ENCODE measurements around the gene ZNF107. TPM values are rescaled to one million over a fixed set of nuclear protein-coding genes. Genes with fewer than 3 reads are reported as not detected.

The ZNF107 gene
- polyA plus RNA-seq, 3 donors, result 0.44 to 0.89 (median 0.65) TPM

- no peaks in the 10 kb centered on the region for H4K20me1 ChIP-seq (ENCODE audit: insufficient read depth, low read length)
- H3K27me3 Mint-ChIP-seq (ENCODE audit: low read depth in 3 of 3), result no peaks in the 10 kb centered on the region
- intact Hi-C loops (cut with micrococcal nuclease), result no loop called here
- H3K36me3 ChIP-seq (replicated peaks in 1 of 2; ENCODE audit: control insufficient read depth in 1 of 2, insufficient read depth in 2 of 2, low read length in 2 of 2), result peaks cover 45 to 95% of the 10 kb centered on the region in 2 donors
- H3K4me2 ChIP-seq (replicated peaks; ENCODE audit: extremely low read depth, low read length, poor library complexity, severe bottlenecking), result no peak overlapping the region
- H3K79me2 ChIP-seq (ENCODE audit: insufficient read depth, low read length), result peaks cover 2% of the 10 kb centered on the region
- H3K27me3 ChIP-seq (ENCODE audit: control insufficient read depth in 2 of 2, insufficient read depth in 2 of 2, low read length in 2 of 2), result no peaks in the 10 kb centered on the region
- WGBS (ENCODE audit: insufficient coverage), result no CpG with 5 or more reads among the region's 1 CpG
- peaks cover 16 to 38% (median 33%) of the 10 kb centered on the region in 7 donors for H3K9me3 Mint-ChIP-seq
- H3K4me1 ChIP-seq (ENCODE audit: control insufficient read depth in 1 of 2, insufficient read depth in 2 of 2, low read length in 2 of 2), result no peaks in the 10 kb centered on the region
- peaks cover 67 to 92% of the 10 kb centered on the region in 2 donors for H3K9me3 ChIP-seq (replicated peaks in 1 of 2; ENCODE audit: control insufficient read depth in 1 of 2, insufficient read depth in 1 of 2, low read length in 2 of 2)
- TF ChIP-seq, protein P1, sequence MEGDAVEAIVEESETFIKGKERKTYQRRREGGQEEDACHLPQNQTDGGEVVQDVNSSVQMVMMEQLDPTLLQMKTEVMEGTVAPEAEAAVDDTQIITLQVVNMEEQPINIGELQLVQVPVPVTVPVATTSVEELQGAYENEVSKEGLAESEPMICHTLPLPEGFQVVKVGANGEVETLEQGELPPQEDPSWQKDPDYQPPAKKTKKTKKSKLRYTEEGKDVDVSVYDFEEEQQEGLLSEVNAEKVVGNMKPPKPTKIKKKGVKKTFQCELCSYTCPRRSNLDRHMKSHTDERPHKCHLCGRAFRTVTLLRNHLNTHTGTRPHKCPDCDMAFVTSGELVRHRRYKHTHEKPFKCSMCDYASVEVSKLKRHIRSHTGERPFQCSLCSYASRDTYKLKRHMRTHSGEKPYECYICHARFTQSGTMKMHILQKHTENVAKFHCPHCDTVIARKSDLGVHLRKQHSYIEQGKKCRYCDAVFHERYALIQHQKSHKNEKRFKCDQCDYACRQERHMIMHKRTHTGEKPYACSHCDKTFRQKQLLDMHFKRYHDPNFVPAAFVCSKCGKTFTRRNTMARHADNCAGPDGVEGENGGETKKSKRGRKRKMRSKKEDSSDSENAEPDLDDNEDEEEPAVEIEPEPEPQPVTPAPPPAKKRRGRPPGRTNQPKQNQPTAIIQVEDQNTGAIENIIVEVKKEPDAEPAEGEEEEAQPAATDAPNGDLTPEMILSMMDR (IDR thresholded peaks at IDR 0.05), result no peak
- no peak for DNase-seq
- H3K36me3 Mint-ChIP-seq, result peaks cover 25 to 32% of the 10 kb centered on the region in 2 donors
- H3K4me3 ChIP-seq (replicated peaks in 1 of 3; ENCODE audit: low read depth in 2 of 3, low read length in 3 of 3), result no peak overlapping the region
- no peak overlapping the region for H3K27ac Mint-ChIP-seq
- no peak overlapping the region for H2AFZ ChIP-seq (ENCODE audit: insufficient read depth, low read depth, low read length, poor library complexity, severe bottlenecking)
- no peak overlapping the region for H3K9ac ChIP-seq (ENCODE audit: insufficient read depth, low read length, poor library complexity, severe bottlenecking)
- peaks cover 4% of the 10 kb centered on the region for H3K4me1 Mint-ChIP-seq
- H3K27ac ChIP-seq (ENCODE audit: low read depth in 1 of 2, low read length in 2 of 2), result no peak overlapping the region
- H3K4me3 Mint-ChIP-seq, result no peak overlapping the region
These were observed 21.3 kb downstream of the ZNF107 start for GRCh38 chr7:64687249-64687648.

DNA sequence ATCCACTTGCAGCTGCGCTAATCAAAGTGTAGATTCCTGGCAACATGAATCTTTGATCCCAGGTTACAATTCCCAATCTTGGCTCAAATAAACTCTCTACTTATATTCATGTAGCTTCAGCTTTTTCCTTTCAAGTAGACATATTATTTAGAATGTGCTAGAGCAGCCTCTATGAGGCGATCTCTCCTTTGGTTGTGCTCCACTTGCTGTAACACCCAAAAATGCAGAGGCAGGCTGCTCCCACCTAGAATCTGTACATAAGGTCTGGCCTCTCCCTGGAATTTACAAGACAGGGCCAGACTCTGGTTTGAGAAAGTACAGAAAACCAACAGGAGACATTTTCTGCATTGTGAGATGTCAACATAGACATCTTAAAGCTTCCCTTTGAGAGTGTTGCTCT, 23.1 kb downstream of the ZNF107 start:
- H3K36me3 ChIP-seq (replicated peaks in 1 of 2; ENCODE audit: control insufficient read depth in 1 of 2, insufficient read depth in 2 of 2, low read length in 2 of 2), result peaks cover 31 to 91% of the 10 kb centered on the region in 2 donors
- no peak overlapping the region for H2AFZ ChIP-seq (ENCODE audit: insufficient read depth, low read depth, low read length, poor library complexity, severe bottlenecking)
- Mint-ChIP-seq H3K4me3 (no peak overlapping the region), H3K27ac (no peak overlapping the region), H3K27me3 (ENCODE audit: low read depth in 3 of 3) (no peaks in the 10 kb centered on the region), H3K36me3 (peaks cover 33 to 50% of the 10 kb centered on the region in 2 donors), H3K4me1 (peaks cover 4% of the 10 kb centered on the region), H3K9me3 (peaks cover 33 to 48% (median 41%) of the 10 kb centered on the region in 7 donors)
- no peaks in the 10 kb centered on the region for H3K4me1 ChIP-seq (ENCODE audit: control insufficient read depth in 1 of 2, insufficient read depth in 2 of 2, low read length in 2 of 2)
- H3K27me3 ChIP-seq (ENCODE audit: control insufficient read depth in 2 of 2, insufficient read depth in 2 of 2, low read length in 2 of 2), result no peaks in the 10 kb centered on the region
- WGBS (ENCODE audit: insufficient coverage), result 88% methylated on average over 1 of the region's 2 CpGs
- H3K4me2 ChIP-seq (replicated peaks; ENCODE audit: extremely low read depth, low read length, poor library complexity, severe bottlenecking), result no peak overlapping the region
- DNase-seq, result no peak
- H3K9me3 ChIP-seq (replicated peaks in 1 of 2; ENCODE audit: control insufficient read depth in 1 of 2, insufficient read depth in 1 of 2, low read length in 2 of 2), result peaks cover 62 to 84% of the 10 kb centered on the region in 2 donors
- intact Hi-C loops (cut with micrococcal nuclease), result no loop called here
- H4K20me1 ChIP-seq (ENCODE audit: insufficient read depth, low read length), result no peaks in the 10 kb centered on the region
- H3K4me3 ChIP-seq (replicated peaks in 1 of 3; ENCODE audit: low read depth in 2 of 3, low read length in 3 of 3), result no peak overlapping the region
- H3K27ac ChIP-seq (ENCODE audit: low read depth in 1 of 2, low read length in 2 of 2), result no peak overlapping the region
- no peak overlapping the region for H3K9ac ChIP-seq (ENCODE audit: insufficient read depth, low read length, poor library complexity, severe bottlenecking)
- peaks cover 2% of the 10 kb centered on the region for H3K79me2 ChIP-seq (ENCODE audit: insufficient read depth, low read length)
- TF ChIP-seq, protein P1 (IDR thresholded peaks at IDR 0.05), result no peak
